HepG2 (cell line): ENCODE measurements around the gene GRM1.

Source experiments
- HNRNPLL ChIP-seq: fragments of 200-400 bp; formaldehyde crosslinking; IDR thresholded peaks from 2 replicates; pipeline ENCODE4 v1.6.1; 2017; ENCODE audit warnings: mild to moderate bottlenecking, low read depth, low read length; ENCODE audit not compliant: poor library complexity, severe bottlenecking
- JUND ChIP-seq: sonication (generic); formaldehyde crosslinking; IDR thresholded peaks from 2 replicates; pipeline ENCODE4 v1.8.0; 2022; ENCODE audit warnings: mild to moderate bottlenecking, missing genetic modification reagents
- KDM5A ChIP-seq: fragments of 200-600 bp; sonication (generic); IDR thresholded peaks from 2 replicates; pipeline ENCODE4 v1.7.0; 2018; ENCODE audit warnings: antibody characterized with exemption, mild to moderate bottlenecking, low read length, borderline replicate concordance
- MAZ ChIP-seq, 2 experiments: sonication (generic) in 1 of 2; formaldehyde crosslinking in 1 of 2; IDR thresholded peaks; 2 replicates each; pipeline versions ENCODE4 v1.5.0 to v1.6.1; 2012 to 2020; ENCODE audit warnings: low read depth in 2 of 2, mild to moderate bottlenecking in 2 of 2, borderline replicate concordance in 1 of 2, improper control_type of control experiment in 1 of 2, low read length in 1 of 2, missing genetic modification reagents in 1 of 2, moderate library complexity in 1 of 2
- POLR2A ChIP-seq, 2 experiments: IDR thresholded peaks; 2 replicates each; pipeline ENCODE4 v1.6.1; 2011; ENCODE audit warnings: low read depth in 2 of 2, low read length in 2 of 2, mild to moderate bottlenecking in 1 of 2, moderate library complexity in 1 of 2; ENCODE audit not compliant: insufficient read depth in 1 of 2
- SNRNP70 ChIP-seq: fragments of 200-400 bp; formaldehyde crosslinking; IDR thresholded peaks from 2 replicates; pipeline ENCODE4 v1.6.1; 2017; ENCODE audit warnings: mild to moderate bottlenecking, low read depth, low read length, moderate library complexity
- ZNF3 ChIP-seq: IDR thresholded peaks from 2 replicates; pipeline ENCODE4 v1.7.0; 2017; ENCODE audit warnings: inconsistent platforms
- TF ChIP-seq, protein P1 (sequence below): sonication (generic); formaldehyde crosslinking; IDR thresholded peaks from 2 replicates; pipeline ENCODE4 v1.4.0; 2020; ENCODE audit warnings: mild to moderate bottlenecking, missing genetic modification reagents

DNA sequence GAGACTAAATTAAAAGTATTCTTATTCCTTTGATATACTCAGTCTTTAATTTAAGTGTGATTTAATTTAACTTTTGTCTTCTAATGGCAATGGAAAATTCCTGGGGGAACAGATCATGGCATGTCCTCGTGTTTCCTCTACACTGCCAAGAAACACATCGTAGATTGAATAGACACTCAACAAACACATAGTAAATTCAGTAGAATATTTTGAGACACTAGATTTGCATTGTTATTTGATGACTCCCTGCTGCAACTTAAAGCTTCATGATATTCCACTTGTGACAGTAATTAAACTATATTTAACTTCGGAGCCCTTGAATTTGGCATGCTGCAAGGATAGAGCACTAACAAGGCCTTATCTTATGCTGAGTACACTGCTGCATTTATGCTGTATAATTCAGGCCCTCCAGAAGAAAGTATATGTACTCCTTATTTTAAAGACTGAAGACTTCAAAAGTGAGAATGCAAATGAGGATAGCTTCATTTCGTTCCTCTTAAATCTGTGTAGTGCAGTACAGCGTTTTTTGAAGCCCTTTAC is 84.3 kb downstream of the GRM1 start:
- TF ChIP-seq HNRNPLL (no peak), MAZ (IDR thresholded peaks at IDR 0.05; ENCODE audit: borderline replicate concordance, low read depth, low read length) (no peak), MAZ (CRISPR knock-in tag; IDR thresholded peaks at IDR 0.05; ENCODE audit: low read depth) (no peak), KDM5A (no peak), POLR2A (IDR thresholded peaks at IDR 0.05; ENCODE audit: insufficient read depth in 1 of 2, low read depth in 2 of 2, low read length in 2 of 2) (no peak), JUND (no peak), SNRNP70 (no peak), ZNF3 (CRISPR knock-in tag) (no peak)
- TF ChIP-seq, protein P1, sequence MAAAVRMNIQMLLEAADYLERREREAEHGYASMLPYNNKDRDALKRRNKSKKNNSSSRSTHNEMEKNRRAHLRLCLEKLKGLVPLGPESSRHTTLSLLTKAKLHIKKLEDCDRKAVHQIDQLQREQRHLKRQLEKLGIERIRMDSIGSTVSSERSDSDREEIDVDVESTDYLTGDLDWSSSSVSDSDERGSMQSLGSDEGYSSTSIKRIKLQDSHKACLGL (CRISPR knock-in tag), result no peak
